H1 (cell line): ENCODE data around the gene P2RX7. TPM values are rescaled to one million over a fixed set of nuclear protein-coding genes. Genes with fewer than 3 reads are reported as not detected.

Experiments
- CTCF ChIA-PET: fragments of 300-600 bp; sonication (Branson Sonifier 250); formaldehyde crosslinking; loops from one replicate; lab custom pipeline; 2021; ENCODE audit not compliant: partially characterized antibody; lab: Charles Lee
- POLR2A ChIA-PET: fragments of 300-600 bp; sonication (Branson Sonifier 250); formaldehyde crosslinking; loops from one replicate; lab custom pipeline; 2021; ENCODE audit warnings: inconsistent platforms; ENCODE audit not compliant: partially characterized antibody; lab: Charles Lee
- DNase-seq, 2 experiments: peaks; one replicate each; pipeline versions ENCODE4 v3.0.0 to v3.0.0-alpha.2; 2010 to 2022; ENCODE audit warnings: low spot score in 2 of 2, low read depth in 1 of 2, mixed read lengths in 1 of 2
- FAIRE-seq: peaks from 2 replicates; lab custom pipeline; 2011; peaks lifted over from hg19 to GRCh38; lab: Jason Lieb, UNC
- H2AFZ ChIP-seq: 2 replicates; pipeline ENCODE4 v1.8.1; 2012; ENCODE audit warnings: low read length, inconsistent platforms
- H2AK5ac ChIP-seq: 2 replicates; pipeline ENCODE4 v1.6.1; 2013; ENCODE audit warnings: low read depth, low read length
- H2BK120ac ChIP-seq: replicated peaks from 2 replicates; pipeline ENCODE3; 2013; ENCODE audit warnings: low read depth, low read length, inconsistent platforms
- H2BK12ac ChIP-seq: 2 replicates; pipeline ENCODE4 v1.6.1; 2013; ENCODE audit warnings: low read depth, low read length
- H2BK15ac ChIP-seq: 2 replicates; pipeline ENCODE4 v1.6.1; 2013; ENCODE audit warnings: low read length
- H2BK20ac ChIP-seq: 2 replicates; pipeline ENCODE4 v1.6.1; 2013; ENCODE audit warnings: low read length
- H2BK5ac ChIP-seq: 2 replicates; pipeline ENCODE4 v1.6.1; 2013; ENCODE audit warnings: low read depth, low read length
- H3K14ac ChIP-seq: 2 replicates; pipeline ENCODE4 v1.6.1; 2013; ENCODE audit warnings: inconsistent platforms; ENCODE audit not compliant: insufficient read length
- H3K18ac ChIP-seq: 2 replicates; pipeline ENCODE4 v1.6.1; 2013; ENCODE audit warnings: low read length; ENCODE audit errors: extremely low read depth
- H3K23ac ChIP-seq: 2 replicates; pipeline ENCODE4 v1.6.1; 2013; ENCODE audit warnings: inconsistent platforms; ENCODE audit not compliant: insufficient read length
- H3K23me2 ChIP-seq: 2 replicates; pipeline ENCODE4 v1.6.1; 2013; ENCODE audit warnings: low read depth, low read length
- H3K27ac ChIP-seq: 2 replicates; pipeline ENCODE4 v1.6.1; 2011; ENCODE audit warnings: low read depth, low read length, inconsistent platforms
- H3K27me3 ChIP-seq, 4 experiments: replicated peaks in 1 of 4; 1 replicate in 1 of 4; 2 replicates in 3 of 4; pipeline versions ENCODE4 v1.6.1 to v1.8.1; 2011 to 2013; ENCODE audit warnings: low read length in 3 of 4, mild to moderate bottlenecking in 3 of 4, inconsistent platforms in 2 of 4, mixed read lengths in 2 of 4, moderate library complexity in 1 of 4; ENCODE audit not compliant: control insufficient read depth in 3 of 4, insufficient read depth in 3 of 4; ENCODE audit errors: extremely low read depth in 1 of 4
- H3K36me3 ChIP-seq, 4 experiments: 2 replicates each; pipeline versions ENCODE4 v1.6.1 to v1.8.1; 2011 to 2013; ENCODE audit warnings: mild to moderate bottlenecking in 4 of 4, low read length in 3 of 4, moderate library complexity in 2 of 4, control low read depth in 1 of 4, inconsistent platforms in 1 of 4; ENCODE audit not compliant: insufficient read depth in 4 of 4, control insufficient read depth in 2 of 4
- H3K4ac ChIP-seq: replicated peaks from 2 replicates; pipeline ENCODE3; 2013; ENCODE audit warnings: low read length, low read depth, mixed read lengths, inconsistent platforms; ENCODE audit not compliant: insufficient read length
- H3K4me1 ChIP-seq, 4 experiments: replicated peaks in 1 of 4; 1 replicate in 1 of 4; 2 replicates in 3 of 4; pipeline versions ENCODE4 v1.6.1 to v1.8.1; 2011 to 2013; ENCODE audit warnings: low read length in 3 of 4, inconsistent platforms in 2 of 4, mixed read lengths in 1 of 4; ENCODE audit not compliant: insufficient read depth in 4 of 4, control insufficient read depth in 3 of 4
- H3K4me2 ChIP-seq, 2 experiments: 2 replicates each; pipeline versions ENCODE4 v1.6.1 to v1.8.1; 2011 to 2013; ENCODE audit warnings: low read depth in 2 of 2, low read length in 2 of 2, control low read depth in 1 of 2, inconsistent platforms in 1 of 2, mild to moderate bottlenecking in 1 of 2; ENCODE audit not compliant: insufficient read depth in 1 of 2
- H3K4me3 ChIP-seq, 4 experiments: fragments of 200-600, 300-600 bp in 1 of 4; sonication (generic), shearing (Covaris generic), sonication (Bioruptor Twin) in 1 of 4; 2 replicates each; pipeline versions ENCODE4 v1.5.1 to v1.8.1; 2011 to 2016; ENCODE audit warnings: low read length in 4 of 4, low read depth in 3 of 4, control low read depth in 2 of 4, inconsistent platforms in 2 of 4, mild to moderate bottlenecking in 2 of 4, mixed read lengths in 1 of 4, moderate library complexity in 1 of 4; ENCODE audit not compliant: insufficient read depth in 2 of 4; ENCODE audit errors: extremely low read depth in 1 of 4
- H3K56ac ChIP-seq: replicated peaks from 2 replicates; pipeline ENCODE3; 2013; ENCODE audit warnings: low read depth, mild to moderate bottlenecking, mixed read lengths, low read length, inconsistent platforms; ENCODE audit not compliant: insufficient read length
- H3K79me1 ChIP-seq: 2 replicates; pipeline ENCODE4 v1.6.1; 2013; ENCODE audit warnings: low read depth, low read length, control low read depth
- H3K79me2 ChIP-seq, 2 experiments: 2 replicates each; pipeline versions ENCODE4 v1.6.1 to v1.8.1; 2012 to 2013; ENCODE audit warnings: low read length in 2 of 2, mild to moderate bottlenecking in 2 of 2, inconsistent platforms in 1 of 2; ENCODE audit not compliant: insufficient read depth in 2 of 2, control insufficient read depth in 1 of 2
- H3K9ac ChIP-seq, 4 experiments: replicated peaks in 1 of 4; 1 replicate in 1 of 4; 2 replicates in 3 of 4; pipeline versions ENCODE4 v1.6.1 to v1.8.1; 2011 to 2013; ENCODE audit warnings: low read depth in 3 of 4, low read length in 3 of 4, control low read depth in 2 of 4, mild to moderate bottlenecking in 2 of 4, moderate library complexity in 2 of 4, inconsistent platforms in 1 of 4; ENCODE audit errors: extremely low read depth in 1 of 4
- H3K9me3 ChIP-seq, 2 experiments: 2 replicates each; pipeline versions ENCODE4 v1.6.1 to v1.8.1; 2012 to 2013; ENCODE audit warnings: mild to moderate bottlenecking in 2 of 2, moderate library complexity in 2 of 2, control low read depth in 1 of 2, inconsistent platforms in 1 of 2, low read depth in 1 of 2, low read length in 1 of 2, mixed read lengths in 1 of 2; ENCODE audit not compliant: insufficient read depth in 2 of 2
- H4K20me1 ChIP-seq, 2 experiments: replicated peaks in 1 of 2; 2 replicates each; pipeline versions ENCODE3 to v1.8.1; 2011 to 2013; ENCODE audit warnings: inconsistent platforms in 2 of 2, low read length in 2 of 2, mild to moderate bottlenecking in 1 of 2; ENCODE audit not compliant: insufficient read depth in 2 of 2, control insufficient read depth in 1 of 2
- H4K5ac ChIP-seq: 2 replicates; pipeline ENCODE4 v1.6.1; 2013; ENCODE audit warnings: low read length, low read depth, mixed read lengths, inconsistent platforms; ENCODE audit not compliant: insufficient read length
- H4K8ac ChIP-seq: 2 replicates; pipeline ENCODE4 v1.8.0; 2013; ENCODE audit warnings: mild to moderate bottlenecking, moderate library complexity, low read length, inconsistent platforms; ENCODE audit not compliant: insufficient read depth; ENCODE audit errors: extremely low read depth
- H4K91ac ChIP-seq: replicated peaks from 2 replicates; pipeline ENCODE3; 2013; ENCODE audit warnings: low read length, mixed read lengths, inconsistent platforms; ENCODE audit not compliant: insufficient read length
- CBX5 ChIP-seq: fragments of 300-800, 300-1000 bp; sonication (generic); IDR thresholded peaks from 2 replicates; pipeline ENCODE4 v1.7.1; 2016; ENCODE audit warnings: antibody characterized with exemption, low read length, low read depth
- CBX8 ChIP-seq: fragments of 300-800, 300-1000 bp; sonication (generic); IDR thresholded peaks from 2 replicates; pipeline ENCODE4 v1.7.1; 2016; ENCODE audit warnings: low read depth, low read length, borderline replicate concordance
- EP300 ChIP-seq, 2 experiments: IDR thresholded peaks; 1 replicate in 1 of 2; 2 replicates in 1 of 2; pipeline ENCODE4 v1.6.1; 2011 to 2012; ENCODE audit warnings: low read depth in 2 of 2, low read length in 2 of 2, mild to moderate bottlenecking in 2 of 2, borderline replicate concordance in 1 of 2, inconsistent platforms in 1 of 2, moderate library complexity in 1 of 2
- GABPA ChIP-seq: IDR thresholded peaks from 2 replicates; pipeline ENCODE4 v1.6.1; 2011; ENCODE audit warnings: mild to moderate bottlenecking, low read length, moderate library complexity, borderline replicate concordance; ENCODE audit not compliant: insufficient read depth
- JUN ChIP-seq: IDR thresholded peaks from 2 replicates; pipeline ENCODE4 v1.6.1; 2011; ENCODE audit warnings: low read depth, mild to moderate bottlenecking, improper control_type of control experiment, low read length
- NANOG ChIP-seq: IDR thresholded peaks from 2 replicates; pipeline ENCODE4 v1.6.1; 2011; ENCODE audit warnings: low read length, low read depth, mild to moderate bottlenecking, inconsistent platforms; ENCODE audit not compliant: insufficient read depth, poor library complexity, severe bottlenecking
- SIRT6 ChIP-seq: IDR thresholded peaks from one replicate; pipeline ENCODE4 v1.7.1; 2012; ENCODE audit warnings: low read length, inconsistent platforms
- TAF7 ChIP-seq: optimal IDR thresholded peaks from 2 replicates; pipeline ENCODE3; 2011; ENCODE audit warnings: low read depth, mild to moderate bottlenecking, inconsistent platforms, low read length, moderate library complexity, borderline replicate concordance
- WGBS, 2 experiments: shearing (Covaris generic) in 1 of 2; methylation state at CpG; one replicate each; pipeline versions ENCODE4 v1.1.6 to v1.1.7; 2013 to 2015; ENCODE audit warnings: low lambda C conversion rate in 2 of 2, mixed read lengths in 2 of 2, inconsistent platforms in 1 of 2, low coverage in 1 of 2, missing lambda C conversion rate in 1 of 2; ENCODE audit not compliant: insufficient replicate concordance in 2 of 2, insufficient coverage in 1 of 2, insufficient read length in 1 of 2; ENCODE audit errors: extremely low coverage in 1 of 2, missing lambda C conversion rate in 1 of 2; 5-methylcytosine and 5-hydroxymethylcytosine counted together
- polyA plus RNA-seq, 7 experiments: library from polyadenylated mRNA; depleted of rRNA in 3 of 7; stranded (reverse) in 5 of 7; unstranded in 2 of 7; fragments of >200 nt in 5 of 7; fragments of 200-250 nt in 2 of 7; gene quantifications; 1 replicate in 5 of 7; 2 replicates in 1 of 7; 4 replicates in 1 of 7; pipeline versions ENCODE4 v1.2.1 to v1.2.3, GENCODE V29; 2011 to 2013; ENCODE audit warnings: missing spikeins in 2 of 7, mixed read lengths in 2 of 7
- total RNA-seq: library from RNA; stranded (reverse); fragmentation: NEBNext Ultra II Directional; extraction: Animal tissue kit (Norgen Biotek cat#: 25700); gene quantifications from 2 replicates; pipeline ENCODE4 v1.2.1, GENCODE V29; 2021
- TF ChIP-seq, protein P1 (sequence below): IDR thresholded peaks from 2 replicates; pipeline ENCODE4 v1.6.1; 2012; ENCODE audit warnings: inconsistent platforms
- TF ChIP-seq, protein P2 (sequence below): IDR thresholded peaks from 2 replicates; pipeline ENCODE4 v1.6.1; 2012; ENCODE audit warnings: low read length, inconsistent platforms

The P2RX7 gene
- total and polyA plus RNA-seq, 2 of the 8 experiments (the other 6 are each of a cell fraction or from before 2014, with no cell fraction given) = 0.38 to 0.56 TPM

DNA sequence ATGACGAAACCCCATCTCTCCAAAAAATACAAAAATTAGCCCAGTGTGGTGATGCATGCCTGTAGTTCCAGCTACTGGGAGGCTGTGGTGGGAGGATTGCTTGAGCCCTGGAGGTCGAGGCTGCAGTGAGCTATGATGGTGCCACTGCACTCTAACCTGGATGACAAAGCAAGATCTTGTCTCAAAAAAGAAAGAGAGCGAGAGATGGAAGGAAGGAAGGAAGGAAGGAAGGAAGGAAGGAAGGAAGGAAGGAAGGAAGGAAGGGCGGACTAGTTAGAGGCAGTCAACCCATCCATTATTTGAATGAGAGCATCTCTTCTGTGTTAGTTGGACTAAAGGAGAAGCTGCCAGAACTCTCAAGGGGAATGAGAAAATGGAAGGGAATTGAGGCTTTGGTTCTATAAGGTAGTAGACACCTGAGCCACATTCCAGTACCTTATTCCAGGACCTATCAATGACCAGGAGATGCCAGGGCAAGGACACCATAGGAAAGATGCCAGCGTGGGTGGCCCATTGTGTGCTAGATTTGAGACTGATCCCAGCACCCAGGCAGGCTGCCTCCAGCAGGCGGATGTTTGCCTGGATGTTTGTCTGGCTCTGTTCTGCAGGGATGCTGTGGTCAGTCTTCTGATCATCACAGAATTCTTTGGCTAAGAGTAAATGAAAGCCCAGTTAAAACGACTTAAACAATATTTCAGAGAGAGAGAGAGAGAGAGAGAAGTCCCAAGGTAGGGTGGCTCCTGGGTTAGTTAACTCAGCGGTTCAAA is 11.5 kb upstream of the P2RX7 start:
- CTCF ChIA-PET = no interaction called here
- Histone ChIP-seq H2AK5ac (no peak overlapping the region), H2AFZ (no peak overlapping the region), H2BK12ac (no peak overlapping the region), H3K23me2 (no peaks in the 10 kb centered on the region; the same call in 1 of the 2 replicates), H3K79me1 (no peaks in the 10 kb centered on the region), H4K8ac (no peak overlapping the region), H3K4me2 (no peak overlapping the region), H4K20me1 (no peaks in the 10 kb centered on the region), H3K36me3 (no peaks in the 10 kb centered on the region), H3K9me3 (no peaks in the 10 kb centered on the region), H3K4ac (no peak overlapping the region), H2BK15ac (no peak overlapping the region), H2BK20ac (no peak overlapping the region), H3K9ac (no peak overlapping the region; a peak in 1 of 7 replicates), H3K18ac (no peak overlapping the region), H4K91ac (no peak overlapping the region), H3K79me2 (no peaks in the 10 kb centered on the region), H3K4me1 (no peaks in the 10 kb centered on the region), H3K27ac (no peak overlapping the region), H2BK120ac (no peak overlapping the region), H4K5ac (no peak overlapping the region), H3K4me3 (no peak overlapping the region), H3K23ac (no peak overlapping the region), H3K27me3 (peaks cover 0 to 1% (median 0%) of the 10 kb centered on the region in 4 experiments; a peak in 1 of 7 replicates), H2BK5ac (no peak overlapping the region), H3K14ac (no peak overlapping the region), H3K56ac (no peak overlapping the region)
- FAIRE-seq (no peak), DNase-seq (no peak)
- 81% methylated on average over 8 of the region's 8 CpGs; no CpG with 5 or more reads in 1 of the 2 experiments for WGBS, 2 experiments
- POLR2A ChIA-PET = no interaction called here
- TF ChIP-seq, protein P1, sequence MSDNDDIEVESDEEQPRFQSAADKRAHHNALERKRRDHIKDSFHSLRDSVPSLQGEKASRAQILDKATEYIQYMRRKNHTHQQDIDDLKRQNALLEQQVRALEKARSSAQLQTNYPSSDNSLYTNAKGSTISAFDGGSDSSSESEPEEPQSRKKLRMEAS = no peak
- TF ChIP-seq EP300 (IDR thresholded peaks at IDR 0.05; ENCODE audit: borderline replicate concordance in 1 of 2, low read depth in 2 of 2, low read length in 2 of 2) (no peak), SIRT6 (no peak), NANOG (no peak), TAF7 (no peak), CBX8 (no peak), JUN (no peak), CBX5 (no peak), GABPA (no peak)
- TF ChIP-seq, protein P2, sequence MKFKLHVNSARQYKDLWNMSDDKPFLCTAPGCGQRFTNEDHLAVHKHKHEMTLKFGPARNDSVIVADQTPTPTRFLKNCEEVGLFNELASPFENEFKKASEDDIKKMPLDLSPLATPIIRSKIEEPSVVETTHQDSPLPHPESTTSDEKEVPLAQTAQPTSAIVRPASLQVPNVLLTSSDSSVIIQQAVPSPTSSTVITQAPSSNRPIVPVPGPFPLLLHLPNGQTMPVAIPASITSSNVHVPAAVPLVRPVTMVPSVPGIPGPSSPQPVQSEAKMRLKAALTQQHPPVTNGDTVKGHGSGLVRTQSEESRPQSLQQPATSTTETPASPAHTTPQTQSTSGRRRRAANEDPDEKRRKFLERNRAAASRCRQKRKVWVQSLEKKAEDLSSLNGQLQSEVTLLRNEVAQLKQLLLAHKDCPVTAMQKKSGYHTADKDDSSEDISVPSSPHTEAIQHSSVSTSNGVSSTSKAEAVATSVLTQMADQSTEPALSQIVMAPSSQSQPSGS = no peak
